T-helper 2 cell treated with Interferon-gamma antibody and Interleukin-4, amounts not matched to agents 100 ng/mL and 5 ng/mL, for 36 hours (primary cell): ENCODE measurements around the gene C10orf90. TPM values are rescaled to one million over a fixed set of nuclear protein-coding genes. Genes with fewer than 3 reads are reported as not detected.

Source experiments
- intact Hi-C: fragments of 100-400 bp; cut with micrococcal nuclease; formaldehyde crosslinking; loops from one replicate; pipeline ENCODE4 v1.15.1; 2023
- total RNA-seq: library from RNA; stranded (reverse); gene quantifications from 2 replicates; pipeline ENCODE4 v1.2.3, GENCODE V29; 2022

Gene C10orf90
- total RNA-seq, 1 donor from 2014 or later: not detected

DNA sequence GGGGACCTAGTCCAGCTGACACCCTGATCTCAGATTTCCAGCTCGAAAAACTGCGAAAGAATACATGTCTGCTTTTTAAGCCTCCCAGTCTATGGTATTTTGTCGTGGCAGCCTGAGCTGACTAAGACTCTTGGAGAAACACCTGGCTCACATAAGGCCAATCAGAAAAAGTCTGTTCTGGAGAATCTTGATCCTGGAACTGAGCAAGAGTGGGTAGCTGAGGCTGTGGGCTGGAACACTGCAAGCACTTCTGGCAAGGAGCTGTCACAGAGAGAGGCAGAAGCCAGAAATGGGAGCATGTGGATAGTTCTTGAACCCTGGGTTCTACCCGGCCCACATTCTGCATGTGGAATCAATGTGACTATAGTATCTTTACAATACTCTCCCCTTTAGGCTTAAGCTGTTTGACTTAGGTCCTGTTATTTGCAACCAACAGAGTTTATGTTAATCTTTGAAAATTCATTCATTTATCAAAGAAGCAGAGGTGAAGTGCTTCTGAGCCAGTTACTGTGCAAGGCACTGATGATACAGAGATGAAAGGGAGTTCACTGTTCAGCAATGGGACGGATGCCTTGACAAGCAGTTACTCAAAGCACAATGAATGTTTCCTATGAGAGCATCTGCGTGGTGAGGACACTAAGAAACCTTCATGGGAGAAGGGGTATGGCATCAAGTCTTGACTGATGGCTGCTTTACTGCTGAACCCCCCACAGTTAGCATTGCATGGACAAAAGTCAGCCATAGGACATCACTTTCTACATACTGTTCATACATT, 4.4 kb upstream of the C10orf90 start:
- intact Hi-C loops: no loop called here

DNA sequence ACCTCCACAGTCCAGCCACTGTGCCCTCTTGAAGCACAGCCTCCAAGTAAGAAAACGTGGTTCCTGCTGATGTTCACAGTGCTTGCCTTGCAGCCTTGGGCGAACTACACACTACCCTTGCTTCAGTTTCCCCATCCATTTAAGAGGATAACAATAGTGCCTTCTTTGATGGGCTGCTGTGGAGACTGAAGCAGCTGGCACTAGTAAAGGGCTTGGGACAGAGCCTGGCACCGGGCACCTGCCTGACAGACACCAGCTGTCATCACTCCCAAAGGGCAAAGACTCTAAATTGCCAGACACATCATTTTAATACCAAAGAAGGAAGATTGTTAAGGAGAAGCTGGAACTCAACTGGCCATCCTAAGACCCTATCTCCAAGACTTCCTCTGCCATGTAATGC, 3.1 kb upstream of the C10orf90 start:
- intact Hi-C loops: no loop called here

DNA sequence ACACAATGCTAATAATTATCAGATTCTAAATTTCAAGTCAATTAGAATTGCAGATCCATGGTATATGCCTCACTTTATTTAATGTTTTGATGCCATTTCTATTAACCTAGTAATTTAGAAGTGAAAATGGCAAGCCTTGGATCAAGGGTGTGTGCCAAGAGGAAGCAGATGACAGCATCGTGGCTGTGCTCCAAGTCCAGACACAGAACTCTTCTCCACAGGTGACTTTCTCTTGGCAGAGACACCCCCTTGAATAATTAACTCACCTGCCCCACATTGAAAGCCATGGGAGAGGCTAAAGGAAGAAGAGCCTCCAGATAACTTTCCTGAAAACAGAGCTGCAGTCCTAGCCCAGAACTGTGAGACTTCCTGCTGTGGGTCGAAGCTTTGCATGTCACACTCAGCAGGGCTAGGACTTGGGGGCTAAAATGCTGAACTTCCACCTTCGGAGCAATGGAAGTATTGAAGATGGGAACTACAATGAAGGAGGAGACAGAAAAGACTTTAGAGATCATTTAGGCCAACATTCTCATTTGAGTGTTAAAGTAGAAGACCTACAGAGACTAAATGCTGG, 996 bp upstream of the C10orf90 start:
- intact Hi-C loops: no loop called here

DNA sequence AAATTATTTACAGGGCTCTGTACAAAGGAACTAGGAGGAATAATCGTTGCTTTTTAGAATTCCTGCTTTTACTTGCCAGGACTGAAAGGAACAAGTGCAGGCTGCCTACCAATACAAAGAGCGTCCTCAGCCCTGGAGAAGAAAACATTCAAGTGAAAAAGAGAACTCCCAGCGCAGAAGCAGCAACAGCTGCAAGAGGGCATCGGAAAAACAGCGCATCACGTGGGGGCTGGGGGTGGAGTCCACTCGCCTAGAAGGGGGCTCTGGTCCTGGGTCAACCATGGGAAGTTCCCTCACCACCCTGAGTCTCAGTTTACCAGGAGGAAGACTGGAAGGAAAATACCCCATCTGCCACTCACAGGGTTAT, 385 bp upstream of the C10orf90 start:
- intact Hi-C loops: no loop called here

DNA sequence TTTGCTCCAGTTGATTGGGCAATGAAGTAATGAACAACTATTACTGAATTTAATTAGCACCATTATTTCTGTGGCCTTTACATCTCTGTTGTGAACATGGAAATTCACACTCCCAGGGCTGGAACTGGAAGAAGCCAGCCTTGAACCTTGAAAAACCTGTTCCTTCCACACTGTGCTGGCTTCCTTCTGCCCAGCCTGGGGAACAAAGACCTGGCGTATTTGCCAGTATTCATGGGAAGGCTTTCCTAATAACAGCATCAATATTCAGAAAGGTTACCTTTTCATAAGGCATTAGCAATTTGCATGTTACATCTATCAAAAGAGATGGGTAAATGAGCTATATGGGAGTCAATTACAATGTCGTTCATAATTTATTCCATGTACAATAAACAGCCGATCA, 1.3 kb downstream of the C10orf90 start:
- intact Hi-C loops: no loop called here

DNA sequence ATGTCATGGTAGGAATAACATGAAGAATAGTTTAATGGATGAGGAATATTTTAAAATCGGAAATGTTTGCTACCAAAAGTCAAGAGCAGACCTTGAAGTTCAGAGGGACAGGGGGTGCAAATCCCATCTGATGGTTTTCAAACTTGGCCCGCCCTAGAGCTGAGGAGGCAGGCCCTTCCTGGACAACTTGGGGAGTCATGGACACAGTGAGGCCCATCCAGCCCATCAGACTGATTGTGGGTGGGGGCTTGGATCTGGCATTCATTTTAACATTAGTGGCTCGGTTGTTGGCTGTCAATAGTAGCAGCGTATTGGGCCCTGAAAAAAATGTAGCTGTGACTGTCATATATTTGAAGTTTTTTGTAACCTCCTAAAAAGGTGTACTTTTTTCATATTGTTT, 2.0 kb downstream of the C10orf90 start:
- intact Hi-C loops: no loop called here

DNA sequence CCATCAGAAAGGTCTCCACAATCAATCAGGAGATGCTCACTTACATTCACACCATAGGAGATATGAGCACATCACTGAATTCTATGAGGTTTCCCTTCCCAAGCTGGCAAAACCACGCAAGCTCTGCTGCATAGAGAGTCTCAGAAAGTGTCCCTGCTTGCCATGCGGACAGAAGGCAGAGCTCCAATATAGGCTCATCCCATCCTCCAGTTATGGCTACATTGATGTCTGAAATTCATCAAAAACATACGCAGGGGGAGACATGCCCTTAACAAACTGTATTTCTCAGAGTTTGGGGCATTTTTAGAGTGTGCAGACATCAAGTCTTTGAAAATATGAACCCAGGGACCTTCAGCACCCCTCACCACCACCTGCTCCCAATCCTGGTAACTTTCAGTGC, 2.9 kb downstream of the C10orf90 start:
- intact Hi-C loops: no loop called here

DNA sequence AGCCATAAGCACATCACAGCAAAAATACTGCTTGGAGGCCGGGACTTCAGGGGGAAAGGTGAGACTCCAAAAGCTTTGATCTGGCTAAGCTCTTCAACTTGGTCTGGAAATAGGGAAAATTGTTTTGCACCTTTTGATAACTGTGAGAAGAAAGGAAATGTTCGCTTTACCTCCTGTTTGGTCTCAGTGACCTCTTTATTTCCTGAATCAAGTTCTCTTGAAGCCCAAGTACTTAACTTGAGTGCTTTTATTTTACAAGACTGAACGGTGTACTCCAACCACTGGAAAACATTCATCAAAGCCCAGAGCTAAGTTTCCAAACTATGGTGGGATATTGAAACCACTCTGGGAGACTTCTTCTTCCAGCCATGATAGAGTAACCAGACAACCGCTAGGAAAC, 5.3 kb downstream of the C10orf90 start:
- intact Hi-C loops: no loop called here

DNA sequence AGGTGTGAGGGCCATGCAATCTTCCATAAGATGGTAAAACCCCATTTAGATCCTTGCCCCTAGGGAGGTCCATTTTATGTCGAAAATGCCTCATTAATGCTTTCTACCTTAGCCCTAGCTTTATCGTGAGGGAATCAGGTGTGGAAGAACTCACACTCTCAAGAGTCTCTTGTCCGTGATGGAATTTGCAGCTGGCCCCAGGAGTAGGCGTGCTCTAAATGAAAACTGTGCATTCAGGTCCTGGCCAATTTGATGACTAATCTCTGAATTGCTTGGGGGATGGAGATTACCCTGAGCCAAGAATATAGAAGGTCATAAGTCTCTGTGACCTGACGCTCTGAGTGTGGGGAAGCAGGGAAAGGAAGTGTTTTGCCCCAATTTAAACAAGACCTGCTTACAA, 6.6 kb downstream of the C10orf90 start:
- intact Hi-C loops: no loop called here

DNA sequence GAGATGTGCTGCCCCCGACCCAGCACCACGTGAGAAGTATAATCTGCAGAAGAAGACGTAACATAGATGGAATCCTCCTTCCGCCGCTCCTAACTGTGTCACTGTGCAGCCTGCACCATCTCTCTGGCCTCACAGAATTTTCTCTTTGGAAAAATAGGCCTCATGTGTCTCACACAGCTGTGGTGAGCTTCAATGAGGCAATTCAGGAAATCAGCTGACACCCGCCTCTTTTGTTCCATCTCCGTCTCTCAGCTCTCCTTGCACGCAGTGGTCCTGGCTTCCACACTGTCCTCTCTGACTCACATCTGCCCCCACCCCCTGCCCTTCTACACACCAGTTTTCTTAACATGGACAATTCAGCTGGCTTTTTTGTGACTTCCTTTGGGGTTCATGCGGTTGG, 7.2 kb downstream of the C10orf90 start:
- intact Hi-C loops: no loop called here

DNA sequence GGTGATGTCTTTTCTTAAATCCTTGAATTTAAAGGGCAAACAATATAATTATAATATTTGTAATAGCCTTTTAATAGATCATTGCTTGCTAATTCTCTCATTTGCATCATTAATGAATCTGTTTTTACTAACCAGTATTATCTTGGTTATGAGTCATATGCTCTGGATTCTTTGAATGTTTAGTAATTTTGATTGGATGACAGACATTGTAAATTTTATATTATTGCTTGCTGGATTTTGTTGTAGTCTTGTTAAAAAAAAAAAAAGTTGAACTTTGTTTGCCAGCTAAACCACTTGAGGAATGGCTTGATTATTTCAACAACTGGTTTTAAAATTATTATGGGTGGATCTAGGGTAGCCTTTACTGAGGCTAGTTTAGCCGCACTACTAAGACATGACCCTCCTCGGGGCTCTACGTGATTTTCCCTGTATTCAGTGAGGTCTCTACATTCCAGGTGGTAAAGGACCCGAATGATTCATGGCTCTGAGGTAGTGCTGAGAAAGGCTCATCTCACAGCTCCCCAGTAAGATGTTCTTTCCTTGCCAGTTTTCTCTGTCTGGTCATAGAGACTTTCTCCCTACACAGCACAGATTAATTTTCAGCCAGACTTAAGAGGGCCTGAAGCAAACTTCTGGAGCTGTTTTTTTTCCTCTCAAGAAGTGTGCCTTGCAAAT, 8.5 kb downstream of the C10orf90 start:
- intact Hi-C loops: no loop called here

DNA sequence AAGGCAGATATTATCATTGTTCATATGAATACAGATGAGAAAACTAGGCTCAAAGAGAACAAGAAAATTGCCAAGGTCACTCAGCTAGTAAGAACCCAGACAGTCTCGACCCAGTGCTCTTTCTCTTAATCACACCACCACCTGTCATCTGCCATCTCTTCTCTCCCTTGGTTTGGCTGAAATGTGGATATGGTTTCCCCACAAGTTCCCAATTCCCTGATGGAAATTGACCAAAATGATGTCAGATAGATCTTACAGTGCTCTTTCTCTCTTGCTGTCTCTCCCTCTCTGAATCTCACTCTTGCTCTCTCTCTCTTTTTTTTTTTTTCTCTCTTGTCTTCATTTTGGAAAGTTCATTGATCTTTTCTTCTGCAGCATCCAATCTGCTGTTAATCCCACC, 9.1 kb downstream of the C10orf90 start:
- intact Hi-C loops: no loop called here

DNA sequence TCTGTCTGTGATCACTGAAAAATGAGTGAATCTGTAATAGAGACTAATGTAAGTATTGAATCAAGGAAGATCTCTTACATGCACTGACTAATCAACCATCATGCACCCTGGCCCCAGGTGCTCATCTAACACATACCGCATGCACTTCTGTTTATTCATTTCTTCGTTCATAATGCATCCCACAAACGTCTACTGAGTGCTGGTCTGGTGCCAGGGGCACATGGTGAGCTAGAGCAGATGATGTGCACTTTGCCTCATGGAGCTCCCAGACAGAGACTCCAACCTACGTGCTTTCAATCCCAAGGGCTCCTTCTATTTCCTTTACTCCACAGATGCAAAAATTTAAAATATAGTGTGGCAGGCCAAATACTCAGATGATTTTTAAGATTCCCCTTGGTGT, 10.7 kb downstream of the C10orf90 start:
- intact Hi-C loops: no loop called here

DNA sequence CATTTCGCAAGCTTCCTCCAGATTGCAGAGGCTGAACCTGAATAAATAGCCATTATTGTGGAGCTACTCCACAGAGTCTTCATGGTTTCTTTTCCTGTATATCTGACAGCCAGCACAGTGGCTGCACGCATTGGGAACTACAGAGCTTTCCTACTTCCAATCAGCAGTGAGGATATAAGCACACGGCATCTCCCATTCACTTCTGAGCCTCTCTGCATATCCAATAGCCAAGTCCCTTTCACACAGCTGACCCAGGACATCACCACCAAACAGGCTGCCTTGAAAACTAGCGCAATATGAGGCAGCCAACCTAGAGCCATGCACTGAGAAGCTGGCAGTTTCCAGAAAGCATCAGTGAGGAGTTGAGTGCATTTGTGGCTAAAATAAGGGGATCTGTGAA, 11.6 kb downstream of the C10orf90 start:
- intact Hi-C loops: no loop called here

DNA sequence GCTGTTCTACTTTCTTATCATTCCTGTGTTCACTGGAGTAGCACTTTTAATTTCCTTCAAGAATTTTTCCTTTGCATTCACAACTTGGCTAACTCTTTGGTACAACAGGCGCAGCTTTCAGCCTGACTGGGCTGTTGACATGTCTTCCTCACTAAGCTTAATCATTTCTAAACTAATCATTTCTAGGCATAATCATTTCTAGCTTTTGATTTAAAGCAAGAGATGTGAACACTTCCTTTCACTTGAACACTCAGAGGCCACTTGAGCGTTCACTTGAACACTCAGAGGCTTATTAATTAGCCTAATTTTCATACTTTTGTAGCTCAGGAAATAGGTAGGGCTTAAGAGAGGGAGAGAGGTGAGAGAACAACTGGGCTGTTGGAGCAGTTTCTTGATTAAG, 15.9 kb downstream of the C10orf90 start:
- intact Hi-C loops: no loop called here

DNA sequence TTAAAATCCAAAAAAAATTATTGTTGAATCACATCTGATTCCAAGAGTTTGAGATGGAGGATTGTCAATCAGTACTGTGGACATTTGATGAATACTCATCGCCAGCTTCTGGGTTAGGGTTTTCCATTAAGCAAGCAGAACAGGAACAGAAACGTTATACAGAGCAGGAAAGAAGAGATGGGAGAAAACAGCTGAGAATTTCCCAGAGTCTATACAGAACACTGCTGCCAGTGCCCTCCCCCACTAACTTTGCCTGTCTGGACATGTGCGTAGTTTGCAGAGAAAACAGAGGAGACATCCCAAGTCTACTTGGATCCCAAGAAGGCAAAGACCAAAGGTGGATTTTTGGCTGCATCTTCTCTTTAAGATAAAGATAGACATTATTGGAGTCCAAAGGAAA, 19.0 kb downstream of the C10orf90 start:
- intact Hi-C loops: no loop called here

DNA sequence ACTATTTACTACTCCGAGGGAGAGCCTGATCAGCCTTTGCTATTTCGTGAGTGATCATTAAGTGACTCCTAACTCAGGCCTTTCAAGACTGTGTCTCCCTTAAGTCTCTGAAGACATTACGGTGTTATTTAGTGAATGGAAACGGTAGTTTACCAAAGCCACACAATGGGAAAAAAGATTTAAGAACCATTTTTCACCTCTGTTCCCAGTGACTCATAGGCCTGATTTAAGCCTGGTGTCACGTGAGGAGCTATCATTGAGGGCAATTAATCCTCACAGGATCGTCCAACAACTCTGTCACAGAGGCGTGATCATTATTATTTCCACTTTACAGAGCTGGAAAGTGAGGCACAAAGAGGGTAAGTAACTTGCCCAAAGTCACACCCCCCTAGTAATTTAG, 20.3 kb downstream of the C10orf90 start:
- intact Hi-C loops: no loop called here

DNA sequence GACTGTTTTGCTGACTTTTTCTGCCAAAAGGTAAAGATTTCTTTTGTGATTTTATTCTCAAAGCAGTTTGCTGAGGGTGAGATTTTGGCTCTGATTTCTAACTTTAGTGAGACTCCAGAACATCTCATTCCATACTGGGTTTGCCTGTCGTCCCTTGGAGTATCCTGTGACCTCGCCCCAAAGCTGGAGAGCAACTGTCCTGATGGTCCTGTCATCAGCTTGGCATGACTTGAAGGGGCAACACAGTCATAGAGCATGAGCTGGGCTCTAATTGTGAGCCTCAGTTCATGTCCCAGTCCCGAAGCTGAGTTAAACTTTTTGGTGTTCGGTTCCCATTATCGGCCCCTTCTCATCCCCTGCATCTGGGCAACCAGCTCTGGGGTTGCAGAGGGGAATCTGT, 23.4 kb downstream of the C10orf90 start:
- intact Hi-C loops: no loop called here

DNA sequence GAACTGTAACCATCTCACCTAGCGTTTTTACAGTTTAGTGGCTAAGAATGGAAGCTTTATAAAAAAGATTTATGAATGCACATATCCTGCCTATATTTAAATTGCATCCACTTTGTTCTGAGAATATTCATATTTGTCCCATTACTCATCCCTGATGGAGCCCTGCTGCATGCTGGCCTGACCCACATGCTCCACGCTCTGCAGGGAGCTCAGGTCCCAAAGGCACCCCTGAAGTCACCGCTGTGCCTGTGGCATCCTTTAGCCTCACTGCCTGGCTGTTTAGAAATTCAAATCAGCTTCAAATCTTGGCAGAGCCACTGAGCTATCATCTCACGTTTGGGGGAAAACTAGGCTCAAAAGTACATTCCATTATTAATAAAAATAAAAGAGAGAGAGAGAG, 24.4 kb downstream of the C10orf90 start:
- intact Hi-C loops: no loop called here

DNA sequence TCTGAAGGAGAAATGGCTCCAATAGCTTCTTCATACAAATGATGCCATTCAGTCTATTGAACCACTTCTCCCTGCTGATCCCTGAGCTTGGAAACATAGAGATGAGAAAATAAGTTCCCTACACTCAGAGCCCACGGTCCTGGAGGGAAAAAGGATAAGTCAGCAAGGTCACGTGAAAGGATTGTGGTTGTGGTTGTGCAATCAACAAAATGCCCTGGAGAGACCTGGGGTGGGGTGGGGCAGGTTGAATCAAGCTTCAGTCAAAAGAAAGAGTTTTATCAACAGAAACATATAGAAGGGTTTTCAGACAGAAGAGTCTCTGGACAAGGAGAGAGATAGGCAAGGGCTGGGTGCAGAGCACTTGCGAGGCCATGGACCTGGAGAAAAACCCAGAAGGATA, 30.1 kb downstream of the C10orf90 start:
- intact Hi-C loops: no loop called here

DNA sequence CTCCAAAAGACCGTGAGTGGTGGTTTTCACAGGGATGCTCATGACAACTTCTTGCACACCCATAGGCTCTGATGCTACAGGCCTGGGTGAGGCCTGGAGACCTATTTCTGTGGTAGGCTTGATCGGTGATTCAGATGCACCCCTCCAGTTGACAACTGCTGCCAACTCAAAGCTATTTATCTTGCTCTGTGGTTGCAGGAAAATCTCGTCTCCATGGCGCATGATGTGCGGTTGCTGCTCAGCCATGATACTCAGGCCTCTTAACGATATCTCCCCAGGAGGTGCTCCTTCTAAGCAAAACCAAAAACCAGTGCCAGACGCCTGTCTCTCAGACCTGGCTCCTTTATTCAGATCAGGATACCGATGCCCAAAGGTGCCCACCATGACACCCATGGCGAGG, 31.4 kb downstream of the C10orf90 start:
- intact Hi-C loops: no loop called here

DNA sequence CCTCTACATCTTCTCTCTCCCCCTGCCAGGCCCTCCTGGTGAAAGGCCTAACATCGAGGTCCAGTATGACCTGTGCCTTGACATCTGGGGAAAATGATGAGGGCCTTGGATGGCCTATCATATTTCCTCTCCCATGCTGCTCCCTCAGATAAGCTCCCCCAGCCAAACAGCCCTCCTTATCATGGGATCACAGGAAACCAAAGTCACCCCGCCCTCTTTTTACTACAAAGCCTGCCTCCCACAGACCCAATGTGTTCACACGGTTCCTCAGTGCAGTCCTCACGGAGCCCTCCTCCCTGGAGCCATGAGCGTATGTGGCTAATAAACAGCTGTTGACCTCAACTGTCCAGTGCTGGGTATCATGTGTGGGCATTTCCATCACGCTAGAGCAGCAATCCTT, 32.0 kb downstream of the C10orf90 start:
- intact Hi-C loops: no loop called here

DNA sequence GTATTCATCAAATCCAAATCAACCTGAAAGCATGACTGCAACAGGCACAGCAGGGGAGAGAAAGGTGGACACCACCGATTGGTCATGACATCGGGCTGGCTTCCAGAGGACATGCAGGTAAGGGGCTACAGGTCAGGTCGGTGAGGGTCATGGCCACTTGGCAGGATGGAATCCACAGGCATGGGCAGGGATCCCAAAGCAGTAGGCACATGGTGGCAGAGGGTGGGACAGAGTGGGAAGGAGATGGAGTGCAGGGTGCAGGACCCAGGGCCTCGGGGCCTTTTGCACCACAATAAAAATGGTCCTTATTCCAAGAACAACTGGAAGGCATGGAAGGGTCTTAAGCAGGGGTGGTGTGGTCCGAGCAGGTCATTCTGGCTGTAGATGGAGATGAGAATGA, 33.0 kb downstream of the C10orf90 start:
- intact Hi-C loops: no loop called here
